Heart left ventricle (tissue), 16 donors: ENCODE measurements around the gene RBM15. TPM values are rescaled to one million over a fixed set of nuclear protein-coding genes. Genes with fewer than 3 reads are reported as not detected.

Experiments used
- ATAC-seq, 4 donors: fragments of 200-7000 bp; cut with Tn5 transposase; one replicate each; pipeline ENCODE4 v1.9.1; 2020 to 2022; ENCODE audit warnings: moderate library complexity in 4 of 4, mild to moderate bottlenecking in 3 of 4, moderate number of reproducible peaks in 1 of 4
- DNase-seq, 5 donors: peaks; one replicate each; pipeline ENCODE4 v3.0.0-alpha.2; 2020
- H3K27ac ChIP-seq, 12 donors: fragments of 200-600 bp; sonication (generic) in 4 of 12; one replicate each; pipeline versions ENCODE4 v1.5.0 to v1.8.0; 2016 to 2022; ENCODE audit warnings: mild to moderate bottlenecking in 2 of 12
- H3K27me3 ChIP-seq, 9 donors: fragments of 200-600 bp; sonication (generic) in 2 of 9; one replicate each; pipeline versions ENCODE4 v1.5.1 to v1.8.0; 2016 to 2022; ENCODE audit warnings: mild to moderate bottlenecking in 3 of 9
- H3K36me3 ChIP-seq, 9 donors: fragments of 200-600 bp; sonication (generic) in 2 of 9; one replicate each; pipeline versions ENCODE4 v1.5.0 to v1.8.0; 2018 to 2022; ENCODE audit warnings: mild to moderate bottlenecking in 2 of 9
- H3K4me1 ChIP-seq, 12 donors: fragments of 200-600 bp; sonication (generic) in 4 of 12; one replicate each; pipeline versions ENCODE4 v1.5.0 to v1.8.0; 2016 to 2022; ENCODE audit warnings: mild to moderate bottlenecking in 3 of 12
- H3K4me3 ChIP-seq, 12 donors: fragments of 200-600 bp; sonication (generic) in 4 of 12; one replicate each; pipeline versions ENCODE4 v1.5.0 to v1.8.0; 2017 to 2022; ENCODE audit warnings: mild to moderate bottlenecking in 9 of 12, moderate library complexity in 4 of 12
- H3K9me3 ChIP-seq, 12 donors: fragments of 200-600 bp; sonication (generic) in 4 of 12; one replicate each; pipeline versions ENCODE4 v1.5.0 to v1.8.0; 2016 to 2022; ENCODE audit warnings: mild to moderate bottlenecking in 1 of 12
- POLR2A ChIP-seq, 2 donors: fragments of 450-650 bp; IDR thresholded peaks; one replicate each; pipeline ENCODE4 v1.6.1; 2017; ENCODE audit warnings: antibody characterized with exemption in 2 of 2, mild to moderate bottlenecking in 2 of 2, moderate library complexity in 2 of 2
- WGBS, 4 donors: extraction: QIAGEN DNeasy Blood & Tissue Kit in 2 of 4; methylation state at CpG; one replicate each; pipeline versions ENCODE4 v1.1.5 to v1.1.7; 2013 to 2018; 5-methylcytosine and 5-hydroxymethylcytosine counted together
- intact Hi-C, 10 donors: fragments of 100-400 bp; cut with DNase I; formaldehyde crosslinking; loops; one replicate each; pipeline versions ENCODE4 v1.11.1 to v1.14.2; 2022
- long read RNA-seq, 3 donors: library from polyadenylated mRNA; unstranded; transcript quantifications; one replicate each; pipeline ENCODE4 v2.0.0, GENCODE V29; 2020 to 2021
- polyA plus RNA-seq, 2 donors: library from polyadenylated mRNA; stranded (reverse); fragments of 200-250 nt; gene quantifications; one replicate each; pipeline ENCODE4 v1.2.3, GENCODE V29; 2013
- total RNA-seq, 9 donors: library from RNA; depleted of rRNA in 2 of 9; stranded (reverse); fragments of >200 nt in 2 of 9; fragmentation: NEBNext Ultra II Directional in 3 of 9; extraction: Animal tissue kit (Norgen Biotek cat#: 25700) in 3 of 9; gene quantifications; one replicate each; pipeline versions ENCODE4 v1.1.0 to v1.2.4, GENCODE V29; 2016 to 2023
- TF ChIP-seq, protein P1 (sequence below), 12 donors: fragments of 200-600 bp; sonication (generic) in 4 of 12; IDR thresholded peaks; one replicate each; pipeline versions ENCODE4 v1.5.0 to v1.8.0; 2018 to 2022; ENCODE audit warnings: antibody characterized with exemption in 12 of 12, mild to moderate bottlenecking in 5 of 12
- donor health status: ischemic (EF 13 %, LVEDD 7.1; RV severe dilation, severe dysfunction).
- donor health status: healthy with polysubstance abuse.
- donor health status: DM: no; HTN: yes; CAD: no.
- donor health status: DM: no; HTN: no; CAD: no.
- donor health status: ischemic (EF 25% LVEDD 6.9; RV normal size, moderate dysfunction).
- donor health status: ischemic (EF 25% LVEDD 5.7; RV mildly dilated, moderate dysfunction).
- donor health status: healthy.
- donor health status: DM: yes; HTN: yes; CAD: no.
- donor health status: ischemic (EF 35%, LVEDD 5.7; RV mildly dilated, moderate dysfunction).
- donor health status: nonischemic (EF 11% LVEDD 7.7; RV severe dilation, severe dysfunction).
- donor health status: DM: yes; HTN: yes; CAD: no.
- donor health status: PGD.
- donor health status: ischemic (EF 29% LVEDD 5.4; RV normal size, mild dysfunction).
- donor health status: nonischemic (EF 23%, LVEDD 6.1; RV moderate dilation, normal function).

RBM15 gene, protein sequence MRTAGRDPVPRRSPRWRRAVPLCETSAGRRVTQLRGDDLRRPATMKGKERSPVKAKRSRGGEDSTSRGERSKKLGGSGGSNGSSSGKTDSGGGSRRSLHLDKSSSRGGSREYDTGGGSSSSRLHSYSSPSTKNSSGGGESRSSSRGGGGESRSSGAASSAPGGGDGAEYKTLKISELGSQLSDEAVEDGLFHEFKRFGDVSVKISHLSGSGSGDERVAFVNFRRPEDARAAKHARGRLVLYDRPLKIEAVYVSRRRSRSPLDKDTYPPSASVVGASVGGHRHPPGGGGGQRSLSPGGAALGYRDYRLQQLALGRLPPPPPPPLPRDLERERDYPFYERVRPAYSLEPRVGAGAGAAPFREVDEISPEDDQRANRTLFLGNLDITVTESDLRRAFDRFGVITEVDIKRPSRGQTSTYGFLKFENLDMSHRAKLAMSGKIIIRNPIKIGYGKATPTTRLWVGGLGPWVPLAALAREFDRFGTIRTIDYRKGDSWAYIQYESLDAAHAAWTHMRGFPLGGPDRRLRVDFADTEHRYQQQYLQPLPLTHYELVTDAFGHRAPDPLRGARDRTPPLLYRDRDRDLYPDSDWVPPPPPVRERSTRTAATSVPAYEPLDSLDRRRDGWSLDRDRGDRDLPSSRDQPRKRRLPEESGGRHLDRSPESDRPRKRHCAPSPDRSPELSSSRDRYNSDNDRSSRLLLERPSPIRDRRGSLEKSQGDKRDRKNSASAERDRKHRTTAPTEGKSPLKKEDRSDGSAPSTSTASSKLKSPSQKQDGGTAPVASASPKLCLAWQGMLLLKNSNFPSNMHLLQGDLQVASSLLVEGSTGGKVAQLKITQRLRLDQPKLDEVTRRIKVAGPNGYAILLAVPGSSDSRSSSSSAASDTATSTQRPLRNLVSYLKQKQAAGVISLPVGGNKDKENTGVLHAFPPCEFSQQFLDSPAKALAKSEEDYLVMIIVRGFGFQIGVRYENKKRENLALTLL
- total RNA-seq (10 to 100 TPM; 14.1 to 24.4 (median 19.2) TPM), polyA plus RNA-seq (1 to 10 TPM; 4.6 to 5.1 TPM)
- long read RNA-seq, donor 1, full-length matches to known transcripts: 12 of 14 reads
- long read RNA-seq, donor 1, partial matches to known transcripts: 0 of 14 reads
- long read RNA-seq, donor 1, other reads (novel, unspliced or antisense): 2 of 14 reads
- long read RNA-seq, donor 2, full-length matches to known transcripts: 35 of 39 reads
- long read RNA-seq, donor 2, partial matches to known transcripts: 0 of 39 reads
- long read RNA-seq, donor 2, other reads (novel, unspliced or antisense): 4 of 39 reads
- long read RNA-seq, donor 3, full-length matches to known transcripts: 21 of 22 reads
- long read RNA-seq, donor 3, partial matches to known transcripts: 0 of 22 reads
- long read RNA-seq, donor 3, other reads (novel, unspliced or antisense): 1 of 22 reads

DNA sequence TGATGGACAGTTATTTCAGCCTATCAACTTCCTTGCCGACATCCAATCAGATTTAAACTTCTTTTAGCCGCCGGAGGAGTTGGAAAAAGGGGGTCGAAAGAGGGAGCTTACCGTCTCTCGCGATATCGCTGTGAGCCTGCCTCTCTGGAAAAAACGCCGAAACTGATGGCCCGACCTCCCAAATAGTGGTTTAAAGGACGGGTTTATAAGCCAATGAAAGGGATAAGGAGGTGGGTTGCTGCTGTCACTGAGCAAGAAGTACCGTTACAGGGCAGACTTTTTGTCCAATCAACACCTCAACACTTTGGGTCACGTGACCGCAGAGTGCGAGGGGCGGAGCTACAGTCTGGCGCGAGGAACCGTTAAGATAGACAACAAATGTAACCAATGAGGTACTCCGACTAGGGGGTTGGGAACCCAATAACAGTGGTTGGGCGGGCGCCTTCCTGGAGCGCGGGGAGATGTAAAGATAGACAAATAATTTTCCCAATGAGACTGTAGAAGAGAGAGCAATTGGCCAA, at the start of gene RBM15:
Gene RBM15, plus strand, starts transcription at position 492 of the 521 bp plus-strand sequence. Its CDS starts 29 bp downstream, at position 521.
- no peaks in the 10 kb centered on the region for H3K27me3 ChIP-seq
- H3K27ac ChIP-seq: peak within 1 kb of the TSS; percentile 89 to 100 (median 97)
- TF ChIP-seq POLR2A (IDR thresholded peaks at IDR 0.05): no peak
- TF ChIP-seq, protein P1, sequence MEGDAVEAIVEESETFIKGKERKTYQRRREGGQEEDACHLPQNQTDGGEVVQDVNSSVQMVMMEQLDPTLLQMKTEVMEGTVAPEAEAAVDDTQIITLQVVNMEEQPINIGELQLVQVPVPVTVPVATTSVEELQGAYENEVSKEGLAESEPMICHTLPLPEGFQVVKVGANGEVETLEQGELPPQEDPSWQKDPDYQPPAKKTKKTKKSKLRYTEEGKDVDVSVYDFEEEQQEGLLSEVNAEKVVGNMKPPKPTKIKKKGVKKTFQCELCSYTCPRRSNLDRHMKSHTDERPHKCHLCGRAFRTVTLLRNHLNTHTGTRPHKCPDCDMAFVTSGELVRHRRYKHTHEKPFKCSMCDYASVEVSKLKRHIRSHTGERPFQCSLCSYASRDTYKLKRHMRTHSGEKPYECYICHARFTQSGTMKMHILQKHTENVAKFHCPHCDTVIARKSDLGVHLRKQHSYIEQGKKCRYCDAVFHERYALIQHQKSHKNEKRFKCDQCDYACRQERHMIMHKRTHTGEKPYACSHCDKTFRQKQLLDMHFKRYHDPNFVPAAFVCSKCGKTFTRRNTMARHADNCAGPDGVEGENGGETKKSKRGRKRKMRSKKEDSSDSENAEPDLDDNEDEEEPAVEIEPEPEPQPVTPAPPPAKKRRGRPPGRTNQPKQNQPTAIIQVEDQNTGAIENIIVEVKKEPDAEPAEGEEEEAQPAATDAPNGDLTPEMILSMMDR (IDR thresholded peaks at IDR 0.05): no peak
- intact Hi-C loops: loop anchor here in 5 of 10 donors (1.0 to 5.0 kb wide), 5 partner anchors 68 to 129 kb away; partner anchors contain the start of genes LAMTOR5 (in 4 of the 5) and KCNC4 (in 1 of the 5)
- peaks cover 5 to 61% (median 50%) of the 10 kb centered on the region in 12 donors for H3K4me1 ChIP-seq
- WGBS, 4 donors: 0 to 1% (median 0%) methylated on average over 25 of the region's 25 CpGs
- DNase-seq: peak; percentile 98 to 99 (median 99)
- no peaks in the 10 kb centered on the region for H3K9me3 ChIP-seq
- H3K36me3 ChIP-seq: peaks cover 0 to 36% (median 31%) of the 10 kb centered on the region in 9 donors
- H3K4me3 ChIP-seq: peak within 1 kb of the TSS; percentile 65 to 95 (median 82)
- ATAC-seq: peak; percentile 82 to 91 (median 88)

DNA sequence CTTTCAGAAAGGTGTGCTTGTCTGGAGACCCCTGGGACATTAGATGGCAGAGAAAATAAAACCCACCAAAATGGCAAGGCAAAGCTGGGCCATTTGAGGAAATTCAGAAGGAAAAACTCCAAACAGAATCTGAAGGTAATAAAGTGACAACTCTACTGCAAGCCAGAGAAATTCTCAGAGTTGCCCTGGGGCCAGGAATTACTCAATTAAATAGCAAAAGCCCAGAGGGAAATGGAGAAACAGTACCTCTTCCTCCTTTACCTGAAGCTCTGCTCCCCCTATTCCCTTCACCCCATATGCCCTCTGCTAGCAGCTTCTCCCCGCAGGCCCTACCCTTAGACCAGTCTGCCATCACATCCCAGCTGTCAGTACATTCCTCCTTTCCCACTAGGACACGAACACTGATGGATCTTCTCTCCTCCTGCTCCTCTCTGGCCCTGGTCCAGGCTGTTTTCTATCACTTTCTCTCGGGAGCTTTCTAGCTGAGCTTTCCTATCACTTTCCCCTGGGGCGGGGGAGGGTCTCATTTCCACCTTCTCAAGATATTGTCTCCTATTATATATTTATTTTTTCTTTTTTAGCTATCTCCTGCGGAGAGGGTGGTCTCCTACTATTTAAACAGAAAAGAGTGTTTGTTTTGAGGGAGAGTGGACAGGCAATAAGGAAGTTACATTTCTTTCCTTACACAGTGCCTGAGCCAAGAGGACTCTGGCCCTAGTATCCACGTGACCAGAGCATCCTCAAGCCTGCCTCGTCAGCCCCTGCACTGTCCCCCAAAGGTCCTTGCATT, 47.7 kb upstream of the RBM15 start:
- H3K9me3 ChIP-seq: no peaks in the 10 kb centered on the region
- no peaks in the 10 kb centered on the region for H3K27me3 ChIP-seq
- TF ChIP-seq, protein P1 (IDR thresholded peaks at IDR 0.05): no peak
- TF ChIP-seq POLR2A (IDR thresholded peaks at IDR 0.05): no peak
- ATAC-seq: peak in 1 of 4 donors; percentile 9
- no peaks in the 10 kb centered on the region for H3K36me3 ChIP-seq
- H3K4me1 ChIP-seq: peaks cover 0 to 7% (median 0%) of the 10 kb centered on the region in 12 donors
- no peak overlapping the region for H3K4me3 ChIP-seq
- intact Hi-C loops: no loop called here
- WGBS, 4 donors: 49 to 59% (median 54%) methylated on average over 7 of the region's 7 CpGs
- H3K27ac ChIP-seq: no peak overlapping the region
- no peak for DNase-seq

DNA sequence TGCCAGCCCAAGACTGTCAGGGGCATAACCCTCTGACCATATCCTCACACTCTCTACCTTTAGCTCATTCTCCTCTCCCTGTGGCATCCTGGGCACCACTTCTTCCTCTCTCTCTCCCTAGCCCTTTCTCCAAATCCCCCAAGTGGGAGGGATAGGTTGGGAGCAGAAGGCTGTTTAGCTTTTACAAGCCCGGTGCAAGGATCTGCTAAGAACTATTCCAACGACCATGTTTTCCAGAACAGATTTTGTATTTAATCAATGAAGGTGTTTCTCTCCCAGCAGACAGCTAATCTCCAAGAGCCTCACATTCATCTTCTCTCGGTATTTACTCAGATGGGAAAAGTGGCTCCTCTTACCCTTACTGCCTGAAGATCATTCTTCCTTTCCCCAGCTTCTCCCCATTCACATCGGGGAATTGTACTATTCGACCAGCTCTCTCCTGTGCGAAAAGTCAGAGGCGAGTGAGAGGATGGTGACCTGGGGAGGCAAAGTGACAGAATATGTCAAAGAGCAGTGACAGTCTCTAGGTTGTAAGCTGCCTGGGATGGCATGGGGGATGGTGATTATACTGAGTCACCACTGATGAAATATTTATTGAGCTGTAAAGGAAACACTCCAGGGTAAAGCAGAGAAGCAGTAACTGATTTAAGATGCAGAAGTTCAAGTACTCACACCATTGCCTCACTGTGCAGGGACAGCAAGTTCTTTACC, 47.0 kb upstream of the RBM15 start:
- H3K27me3 ChIP-seq: no peaks in the 10 kb centered on the region
- 77 to 80% (median 79%) methylated on average over 7 of the region's 7 CpGs for WGBS, 4 donors
- no peak overlapping the region for H3K4me3 ChIP-seq
- no peak for DNase-seq
- no peaks in the 10 kb centered on the region for H3K9me3 ChIP-seq
- peak in 1 of 4 donors; percentile 38 for ATAC-seq
- intact Hi-C loops: no loop called here
- no peak for TF ChIP-seq POLR2A (IDR thresholded peaks at IDR 0.05)
- TF ChIP-seq, protein P1 (IDR thresholded peaks at IDR 0.05): no peak
- H3K4me1 ChIP-seq: peaks cover 0 to 4% (median 0%) of the 10 kb centered on the region in 12 donors
- no peaks in the 10 kb centered on the region for H3K36me3 ChIP-seq
- no peak overlapping the region for H3K27ac ChIP-seq
